ENCODE data around the gene GRAMD1C. TPM values are rescaled to one million over a fixed set of nuclear protein-coding genes. Genes with fewer than 3 reads are reported as not detected.

GRAMD1C gene
- polyA plus RNA-seq, 3 donors, result 19.7 to 38.6 (median 24.1) TPM

DNA sequence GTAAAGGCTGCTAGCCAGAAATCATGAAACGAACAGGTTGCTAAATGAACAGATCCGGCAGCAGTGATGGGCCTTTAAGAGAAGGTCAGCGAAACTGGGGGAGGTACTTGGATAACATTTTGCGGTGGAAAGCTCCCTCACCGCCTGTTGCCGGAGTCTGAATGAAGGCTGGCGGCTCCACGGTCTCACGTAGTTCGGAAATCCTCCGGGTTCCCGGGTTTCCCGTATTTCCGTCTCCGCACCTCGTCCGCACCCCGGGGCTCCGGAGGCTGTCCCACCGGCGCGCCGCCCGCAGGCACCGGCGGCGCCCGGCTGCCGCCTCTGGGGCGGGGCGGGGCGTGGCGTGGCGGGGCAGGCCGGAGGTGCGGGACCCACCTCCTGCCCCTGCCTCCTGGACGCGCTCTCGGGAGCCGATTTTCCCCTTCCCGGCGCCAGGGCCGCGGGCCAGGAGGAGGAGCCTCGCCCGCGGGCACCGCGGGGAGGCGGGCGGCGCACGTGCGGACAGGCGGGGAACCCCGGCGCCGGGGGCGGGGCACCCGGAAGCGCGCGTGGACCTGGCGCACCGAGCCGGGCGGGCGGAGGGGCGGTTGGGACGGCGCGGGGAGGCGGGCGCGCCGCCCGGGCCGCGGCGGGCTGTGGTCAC is 108.9 kb downstream of the GRAMD1C start, which contains the start of gene ZDHHC23:
ZDHHC23 (plus strand) TSS at position 642 of the 643 bp plus-strand sequence. CDS start 790 bp downstream, outside the sequence.
- DNase-seq (ENCODE audit: low read depth in 3 of 3, low spot score in 2 of 3), result peak in 1 of 3 donors; percentile 29

DNA sequence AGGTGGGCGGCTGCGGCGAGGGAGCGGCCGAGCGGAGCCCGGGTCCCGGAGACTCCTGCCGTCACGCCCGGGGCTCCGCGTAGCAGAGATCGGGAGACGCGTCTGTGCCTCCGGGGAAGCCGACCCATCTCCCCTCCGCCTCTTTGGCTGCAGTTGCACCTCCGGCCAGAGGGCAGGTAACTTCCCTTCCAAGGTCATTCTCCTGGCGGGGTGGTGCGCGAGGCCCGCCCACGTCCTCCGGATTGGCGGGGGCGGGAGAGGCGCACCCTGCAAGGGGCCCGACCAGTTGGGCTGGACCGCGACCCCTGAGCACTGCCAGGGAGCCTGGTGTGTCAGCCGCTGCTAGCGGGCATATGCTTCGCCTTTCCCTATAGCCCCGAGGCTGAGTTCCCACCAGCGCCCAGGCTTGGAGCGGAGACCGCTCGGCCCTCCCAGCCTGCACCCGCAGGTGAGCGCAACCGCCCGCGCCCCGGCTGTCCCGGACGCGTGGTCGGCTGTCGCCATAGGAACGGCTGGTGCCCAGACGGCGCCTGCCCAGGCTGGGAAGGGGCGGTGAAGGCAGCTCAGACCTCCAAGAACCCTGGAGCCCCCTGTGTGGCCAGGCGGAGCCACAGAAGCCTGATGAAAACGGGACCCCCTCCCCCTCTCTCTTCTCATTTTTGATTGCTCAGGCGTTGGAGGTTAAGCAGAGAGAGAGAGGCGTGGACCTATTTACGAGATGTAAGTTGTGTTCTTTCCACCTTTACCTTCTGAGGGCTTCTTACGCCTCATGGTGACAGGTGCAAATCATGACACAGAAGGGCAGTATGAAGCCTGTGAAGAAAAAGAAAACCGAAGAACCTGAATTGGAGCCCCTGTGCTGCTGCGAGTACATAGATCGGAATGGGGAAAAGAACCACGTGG is 109.7 kb downstream of the GRAMD1C start:
- peak in 1 of 3 donors; percentile 16 for DNase-seq (ENCODE audit: low read depth in 3 of 3, low spot score in 2 of 3)

DNA sequence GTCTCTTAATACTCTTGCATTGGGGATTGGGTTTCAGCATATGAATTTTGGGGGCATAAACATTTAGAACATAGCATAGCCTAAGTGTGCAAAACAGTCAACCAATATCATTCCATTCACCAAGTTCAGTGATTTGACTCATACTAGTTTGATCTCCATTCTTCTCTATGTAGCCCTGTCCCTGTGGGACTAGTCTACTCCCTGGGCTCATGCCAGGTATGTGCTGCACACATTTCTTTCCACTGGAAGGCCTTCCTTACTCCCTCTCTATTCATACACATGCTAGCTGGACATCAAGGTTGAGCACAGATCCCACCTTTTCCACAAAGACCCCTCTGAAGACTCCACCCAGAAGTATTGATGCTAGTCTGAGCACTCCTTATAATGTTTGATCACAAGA is 114.3 kb downstream of the GRAMD1C start:
- no peak for DNase-seq (ENCODE audit: low read depth in 3 of 3, low spot score in 2 of 3)

DNA sequence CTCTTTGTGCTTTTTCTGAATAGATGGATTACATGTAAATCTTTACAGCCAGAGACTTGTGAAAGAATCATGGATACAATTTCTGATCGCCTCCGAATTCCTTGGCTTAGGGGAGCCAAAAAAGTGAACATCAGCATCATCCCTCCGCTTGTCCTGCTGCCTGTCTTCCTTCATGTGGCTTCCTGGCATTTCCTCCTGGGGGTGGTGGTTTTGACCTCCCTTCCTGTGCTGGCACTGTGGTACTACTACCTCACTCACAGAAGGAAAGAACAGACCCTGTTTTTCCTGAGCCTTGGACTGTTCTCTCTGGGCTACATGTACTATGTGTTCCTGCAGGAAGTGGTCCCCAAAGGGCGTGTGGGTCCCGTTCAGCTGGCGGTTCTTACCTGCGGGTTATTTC is 115.1 kb downstream of the GRAMD1C start:
- DNase-seq (ENCODE audit: low read depth in 3 of 3, low spot score in 2 of 3), result no peak

DNA sequence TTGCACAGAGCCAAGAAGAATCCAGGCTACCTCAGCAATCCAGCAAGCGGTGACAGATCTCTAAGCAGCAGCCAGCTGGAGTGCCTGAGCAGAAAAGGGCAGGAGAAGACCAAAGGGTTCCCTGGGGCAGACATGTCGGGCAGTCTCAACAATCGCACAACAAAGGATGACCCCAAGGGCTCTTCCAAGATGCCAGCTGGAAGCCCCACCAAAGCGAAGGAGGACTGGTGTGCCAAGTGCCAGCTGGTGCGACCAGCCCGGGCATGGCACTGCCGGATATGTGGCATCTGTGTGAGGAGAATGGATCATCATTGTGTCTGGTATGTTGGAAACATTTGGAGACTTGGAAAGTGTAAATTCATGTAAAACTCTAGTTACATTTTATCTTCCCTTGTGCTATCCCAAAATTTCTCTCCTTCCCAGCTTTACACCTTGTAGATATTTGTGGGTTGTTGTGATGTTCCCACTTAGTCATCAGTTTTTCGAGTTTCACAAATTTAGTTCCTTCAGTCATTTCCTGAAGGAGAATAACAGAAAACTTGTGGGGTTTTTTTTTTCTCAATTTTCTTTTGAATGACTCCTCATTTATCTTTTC is 115.6 kb downstream of the GRAMD1C start:
- no peak for DNase-seq (ENCODE audit: low read depth in 3 of 3, low spot score in 2 of 3)

DNA sequence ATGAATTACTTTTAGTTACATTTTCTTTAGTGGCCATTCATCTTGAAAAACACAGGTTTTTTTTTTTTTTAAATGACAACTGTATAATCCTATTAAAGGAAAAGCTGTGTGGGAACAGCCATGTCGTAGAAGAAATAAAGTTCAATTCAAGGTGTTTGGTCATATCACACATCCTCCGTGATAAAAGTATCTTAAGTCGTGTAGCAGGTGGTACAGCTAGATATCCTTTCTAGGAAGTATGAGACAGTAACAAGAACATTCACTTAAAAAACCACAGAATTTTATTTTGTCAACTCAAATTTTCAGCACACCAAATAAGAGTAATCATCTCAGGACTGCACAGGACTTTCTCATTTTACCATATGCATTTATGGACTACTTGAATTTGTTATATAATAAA is 125.3 kb downstream of the GRAMD1C start:
- DNase-seq (ENCODE audit: low read depth in 3 of 3, low spot score in 2 of 3), result no peak

DNA sequence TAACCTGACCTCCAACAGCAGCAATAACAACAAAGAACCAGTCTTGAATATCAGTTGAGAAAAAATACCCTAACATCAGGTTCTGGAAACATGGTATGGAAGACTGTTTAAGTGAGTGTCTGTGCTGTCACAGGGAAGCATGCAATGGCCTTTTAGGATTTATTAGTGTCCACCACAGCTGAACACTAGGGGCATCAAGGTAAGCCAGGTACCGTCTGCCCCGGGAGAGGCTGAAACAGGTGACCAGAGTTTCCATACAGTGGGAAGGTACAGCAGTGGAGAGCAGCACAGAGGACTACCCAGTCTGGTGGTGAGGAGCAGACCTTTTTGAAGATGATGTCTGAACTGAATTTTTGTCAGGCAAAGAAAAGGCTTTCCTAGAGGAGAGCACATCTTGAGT is 127.6 kb downstream of the GRAMD1C start:
- no peak for DNase-seq (ENCODE audit: low read depth in 3 of 3, low spot score in 2 of 3)

DNA sequence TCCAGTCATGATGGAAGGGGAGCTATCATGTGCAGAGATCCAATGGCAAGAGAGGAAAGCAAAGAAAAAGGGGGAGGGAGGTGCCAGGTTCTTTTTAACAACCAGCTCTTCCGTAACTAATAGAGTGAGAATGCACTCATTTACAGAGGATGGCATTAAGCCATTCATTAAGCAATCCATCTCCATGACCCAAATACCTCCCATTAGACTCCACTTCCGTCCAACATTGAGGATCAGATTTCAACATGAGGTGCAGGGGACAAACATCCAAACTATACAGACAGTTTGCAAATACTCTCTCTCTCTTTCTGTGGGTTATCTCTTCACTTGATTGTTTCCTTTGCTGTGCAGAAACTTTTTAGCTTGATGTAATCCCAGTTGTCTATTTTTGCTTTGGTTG is 130.4 kb downstream of the GRAMD1C start:
- DNase-seq (ENCODE audit: low read depth in 3 of 3, low spot score in 2 of 3), result no peak

DNA sequence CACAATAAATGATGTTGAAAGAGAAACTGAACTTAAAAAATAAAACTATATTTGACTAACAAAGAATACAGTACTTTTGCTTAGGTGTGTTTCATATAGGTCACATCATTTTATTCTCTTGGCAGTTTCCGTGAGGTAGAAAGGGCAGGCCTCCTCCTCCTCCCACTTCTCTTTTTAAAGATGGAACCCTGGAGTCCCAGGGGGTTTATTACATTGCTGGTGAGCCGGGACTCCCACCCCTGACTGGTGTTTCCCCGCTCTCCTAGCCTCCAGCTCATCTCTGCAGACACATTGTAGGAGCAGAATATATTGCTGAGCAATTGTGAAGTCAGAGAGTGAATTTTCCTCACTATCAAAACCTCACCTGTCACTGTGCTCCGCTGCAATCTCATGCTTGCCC is 139.2 kb downstream of the GRAMD1C start:
- DNase-seq (ENCODE audit: low read depth in 3 of 3, low spot score in 2 of 3), result no peak

DNA sequence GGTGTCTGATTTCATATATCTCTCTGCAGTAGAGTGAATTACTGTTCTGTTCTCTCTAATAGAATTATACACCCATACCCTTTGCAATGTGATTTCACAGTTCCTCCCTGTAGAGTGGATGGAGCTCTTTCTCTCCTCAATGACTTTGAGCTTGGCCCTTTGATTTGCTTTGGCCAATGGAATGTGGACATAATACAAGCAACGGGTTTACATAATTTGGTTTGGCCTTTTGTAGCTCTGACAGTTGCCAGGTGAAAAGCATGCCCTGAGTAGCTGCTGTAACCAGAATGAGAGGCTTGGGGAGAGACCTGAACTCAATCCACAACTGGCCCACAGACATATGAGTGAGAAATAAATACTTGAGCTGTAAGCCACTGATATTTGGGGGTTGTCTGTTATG is 141.3 kb downstream of the GRAMD1C start:
- no peak for DNase-seq (ENCODE audit: low read depth in 3 of 3, low spot score in 2 of 3)

DNA sequence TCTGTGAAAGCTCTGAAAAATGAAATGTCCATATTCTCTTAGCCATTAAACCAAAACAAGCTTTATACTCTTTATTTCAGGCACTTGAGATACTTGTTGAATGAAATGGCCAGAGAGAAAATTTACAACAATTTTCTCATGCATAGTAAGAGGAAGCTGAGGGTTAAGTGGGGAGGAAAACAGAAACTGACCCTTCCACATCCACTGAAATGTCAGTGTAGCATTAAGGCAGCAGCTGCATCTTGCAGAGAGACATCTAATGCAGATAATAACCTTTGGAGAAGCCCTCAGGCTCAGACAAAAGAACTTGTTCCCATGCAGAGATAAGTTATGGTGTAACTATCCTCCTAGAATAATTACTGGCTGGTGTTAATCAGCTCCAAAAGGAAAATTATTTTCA is 143.2 kb downstream of the GRAMD1C start:
- no peak for DNase-seq (ENCODE audit: low read depth in 3 of 3, low spot score in 2 of 3)

DNA sequence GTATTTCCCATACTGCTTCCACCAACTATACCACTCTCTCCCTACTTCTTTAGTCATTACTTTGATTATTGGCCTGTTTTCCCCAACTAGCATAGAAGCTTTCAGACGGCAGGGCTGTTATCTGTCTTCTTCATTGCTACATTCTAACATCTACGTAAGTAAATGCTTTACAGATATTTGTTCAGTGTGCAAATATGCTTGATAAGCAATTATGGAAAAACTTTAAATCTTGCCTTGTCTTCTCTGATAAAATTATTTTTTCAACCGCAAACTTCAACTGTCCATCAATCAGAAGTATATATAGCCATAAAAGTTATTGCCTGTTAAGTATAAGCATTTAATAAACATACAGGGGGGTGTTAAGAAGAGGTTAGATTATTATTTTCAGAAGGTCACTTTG is 145.0 kb downstream of the GRAMD1C start:
- no peak for DNase-seq (ENCODE audit: low read depth in 3 of 3, low spot score in 2 of 3)

DNA sequence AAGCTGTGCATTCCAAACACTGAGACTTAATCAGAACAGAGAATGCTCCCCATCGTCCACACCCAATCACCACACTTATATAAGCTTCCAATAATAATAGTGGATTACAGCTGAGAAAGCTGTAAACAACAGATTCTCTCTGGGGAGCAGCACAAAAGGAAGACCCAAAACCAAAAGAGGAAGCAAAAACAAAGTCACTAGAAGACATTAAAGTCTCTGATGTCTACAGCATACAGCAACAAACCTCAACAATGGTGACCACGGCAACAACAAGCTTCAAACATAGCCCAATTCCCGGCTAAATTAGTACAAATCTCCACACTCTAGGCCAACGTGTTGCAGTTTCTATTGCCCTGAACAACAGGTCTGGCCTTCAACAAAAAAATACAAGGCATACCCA is 147.0 kb downstream of the GRAMD1C start:
- no peak for DNase-seq (ENCODE audit: low read depth in 3 of 3, low spot score in 2 of 3)

Other genes starting within 250 kb of the GRAMD1C start
- 10 to 100 TPM; 18.7 to 20.4 (median 19.0) TPM for gene USF3, start 142.1 kb upstream of the GRAMD1C start, polyA plus RNA-seq (ENCODE audit: insufficient read length in 3 of 3)
- gene NAA50, start 92.5 kb upstream of the GRAMD1C start, polyA plus RNA-seq (ENCODE audit: insufficient read length in 3 of 3), result 100 to 1,000 TPM; 140 to 145 (median 145) TPM
- 100 to 1,000 TPM in 2 of 3 donors, 10 to 100 TPM in 1; 97.7 to 103 (median 103) TPM for gene ATP6V1A, start 91.8 kb upstream of the GRAMD1C start, polyA plus RNA-seq (ENCODE audit: insufficient read length in 3 of 3)
- gene ZDHHC23, start 109.2 kb downstream of the GRAMD1C start, polyA plus RNA-seq (ENCODE audit: insufficient read length in 3 of 3), result 10 to 100 TPM; 10.1 to 11.4 (median 10.8) TPM
- gene CCDC191, start 217.7 kb downstream of the GRAMD1C start, polyA plus RNA-seq (ENCODE audit: insufficient read length in 3 of 3), result 10 to 100 TPM; 14.3 to 20.1 (median 15.5) TPM
- gene QTRT2, start 217.9 kb downstream of the GRAMD1C start, polyA plus RNA-seq (ENCODE audit: insufficient read length in 3 of 3), result 10 to 100 TPM; 24.9 to 26.4 (median 24.9) TPM

Data from right renal cortex interstitium (tissue), 3 donors.